Measurements from ENCODE around the gene FIBCD1.

GRCh38 chr9:130905902-130906734 lies 32.9 kb downstream of the FIBCD1 start:
- TF ChIP-seq CTCF (conservative IDR thresholded peaks at IDR 0.05) = no peak
- no peak for TF ChIP-seq ZFX (IDR thresholded peaks at IDR 0.05)

Measured in C4-2B (cell line).